ENCODE data around the gene MTTP.
"Not testable (repeated sequence)": the region's sequence is repeated elsewhere in the genome, so short reads cannot be mapped to it uniquely, and the experiment has no call there.

Gene MTTP

DNA sequence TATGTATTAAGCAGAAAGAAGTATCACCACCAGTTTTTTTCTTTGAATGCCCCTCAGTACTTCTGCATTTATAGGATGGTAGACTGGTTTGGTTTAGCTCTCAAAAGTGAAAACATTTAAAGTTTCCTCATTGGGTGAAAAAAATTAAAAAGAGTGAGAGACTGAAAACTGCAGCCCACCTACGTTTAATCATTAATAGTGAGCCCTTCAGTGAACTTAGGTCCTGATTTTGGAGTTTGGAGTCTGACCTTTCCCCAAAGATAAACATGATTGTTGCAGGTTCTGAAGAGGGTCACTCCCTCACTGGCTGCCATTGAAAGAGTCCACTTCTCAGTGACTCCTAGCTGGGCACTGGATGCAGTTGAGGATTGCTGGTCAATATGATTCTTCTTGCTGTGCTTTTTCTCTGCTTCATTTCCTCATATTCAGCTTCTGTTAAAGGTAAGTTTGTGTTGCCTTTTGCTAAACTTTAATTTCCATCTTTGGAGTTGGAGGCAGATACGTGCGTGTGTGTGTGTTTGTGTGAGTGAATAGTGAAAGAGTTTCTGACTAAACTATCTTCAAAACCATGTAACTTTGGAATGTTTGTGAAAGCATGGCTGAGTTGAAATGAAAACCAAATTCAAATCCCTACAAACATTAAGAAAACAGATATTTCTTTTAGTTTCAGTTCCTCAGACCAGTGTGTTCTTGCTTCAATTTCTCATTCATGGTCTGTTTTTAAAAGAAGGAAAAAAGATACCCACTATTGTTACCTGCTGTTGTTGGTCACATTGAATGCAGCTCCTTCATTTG lies at the start of gene MTTP:
MTTP (plus strand) TSS at position 295 of the 795 bp plus-strand sequence; CDS start at position 381, 86 bp downstream.
- Histone ChIP-seq H3K4me3 (ENCODE audit: low read length) (peak within 1 kb of the TSS; percentile 54), H3K4me1 (ENCODE audit: insufficient read depth, low read length) (peaks cover 17% of the 10 kb centered on the region), H3K9me3 (ENCODE audit: low read length) (no peaks in the 10 kb centered on the region), H3K36me3 (ENCODE audit: insufficient read depth, low read length) (no peaks in the 10 kb centered on the region), H3K27me3 (ENCODE audit: insufficient read depth, low read length) (no peaks in the 10 kb centered on the region), H2AFZ (ENCODE audit: low read depth, low read length) (peak within 1 kb of the TSS; percentile 49)

DNA sequence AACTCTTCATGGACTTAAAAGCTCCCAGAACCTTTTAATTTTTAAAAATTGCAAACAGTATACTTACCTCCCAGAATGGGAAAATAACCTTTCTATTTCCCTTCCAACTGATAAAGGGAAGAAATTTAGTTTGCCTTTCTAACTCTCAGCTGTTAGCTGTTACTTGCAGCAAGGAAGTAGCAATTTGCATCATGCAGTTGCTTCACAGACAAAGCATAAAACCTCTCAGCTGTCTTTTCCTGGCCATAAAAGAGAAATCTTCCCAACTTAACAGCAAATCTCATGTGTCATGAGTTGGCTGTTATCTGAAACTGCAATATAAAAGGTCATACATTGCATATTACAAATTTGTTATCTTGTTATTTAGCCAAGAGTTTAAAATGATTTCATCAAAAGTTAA lies 45.4 kb upstream of the MTTP start:
- Histone ChIP-seq H2AFZ (ENCODE audit: low read depth, low read length) (no peak overlapping the region), H3K36me3 (ENCODE audit: insufficient read depth, low read length) (no peaks in the 10 kb centered on the region), H3K4me3 (ENCODE audit: low read length) (no peak overlapping the region), H3K4me1 (ENCODE audit: insufficient read depth, low read length) (no peaks in the 10 kb centered on the region), H3K27me3 (ENCODE audit: insufficient read depth, low read length) (no peaks in the 10 kb centered on the region), H3K9me3 (ENCODE audit: low read length) (no peaks in the 10 kb centered on the region)

DNA sequence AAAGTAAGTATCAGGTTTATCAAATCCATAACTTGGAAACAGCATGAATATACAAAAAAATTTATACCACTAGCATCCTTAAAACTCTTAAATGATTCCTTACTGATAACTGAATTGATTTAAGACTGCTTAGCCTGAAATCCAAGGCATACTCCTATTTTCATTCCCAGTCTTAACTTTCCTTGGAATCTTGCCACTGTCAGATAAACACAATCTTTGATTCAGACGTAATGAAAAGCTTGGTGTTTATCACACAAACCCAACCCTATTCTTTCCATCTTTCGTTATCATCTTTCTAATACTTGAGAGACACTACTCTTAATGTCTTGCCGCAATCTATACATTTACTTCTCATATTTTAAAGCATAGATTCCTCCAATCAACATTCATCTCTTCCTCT lies 44.7 kb upstream of the MTTP start:
- Histone ChIP-seq H3K4me3 (ENCODE audit: low read length) (no peak overlapping the region), H3K27me3 (ENCODE audit: insufficient read depth, low read length) (no peaks in the 10 kb centered on the region), H3K36me3 (ENCODE audit: insufficient read depth, low read length) (no peaks in the 10 kb centered on the region), H3K9me3 (ENCODE audit: low read length) (no peaks in the 10 kb centered on the region), H3K4me1 (ENCODE audit: insufficient read depth, low read length) (no peaks in the 10 kb centered on the region), H2AFZ (ENCODE audit: low read depth, low read length) (no peak overlapping the region)

DNA sequence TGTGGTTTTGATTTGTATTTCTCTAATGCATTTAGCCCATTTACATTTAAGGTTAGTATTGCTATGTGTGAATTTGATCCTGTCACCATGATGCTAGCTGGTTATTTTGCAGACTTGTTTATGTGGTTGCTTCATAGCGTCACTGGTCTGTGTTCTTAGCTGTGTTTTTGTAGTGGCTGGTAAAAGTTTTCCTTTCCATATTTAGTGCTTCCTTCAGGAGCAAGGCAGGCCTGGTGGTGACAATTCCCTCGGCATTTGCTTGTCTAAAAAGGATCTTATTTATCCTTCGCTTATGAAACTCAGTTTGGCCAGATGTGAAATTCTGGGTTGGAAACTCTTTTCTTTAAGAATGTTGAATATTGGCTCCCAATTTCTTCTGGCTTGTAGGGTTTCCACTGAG lies 39.9 kb upstream of the MTTP start:
- H3K27me3 ChIP-seq (ENCODE audit: insufficient read depth, low read length); H3K4me3 ChIP-seq (ENCODE audit: low read length); H3K36me3 ChIP-seq (ENCODE audit: insufficient read depth, low read length); H3K9me3 ChIP-seq (ENCODE audit: low read length); H3K4me1 ChIP-seq (ENCODE audit: insufficient read depth, low read length); H2AFZ ChIP-seq (ENCODE audit: low read depth, low read length): not testable (repeated sequence)

DNA sequence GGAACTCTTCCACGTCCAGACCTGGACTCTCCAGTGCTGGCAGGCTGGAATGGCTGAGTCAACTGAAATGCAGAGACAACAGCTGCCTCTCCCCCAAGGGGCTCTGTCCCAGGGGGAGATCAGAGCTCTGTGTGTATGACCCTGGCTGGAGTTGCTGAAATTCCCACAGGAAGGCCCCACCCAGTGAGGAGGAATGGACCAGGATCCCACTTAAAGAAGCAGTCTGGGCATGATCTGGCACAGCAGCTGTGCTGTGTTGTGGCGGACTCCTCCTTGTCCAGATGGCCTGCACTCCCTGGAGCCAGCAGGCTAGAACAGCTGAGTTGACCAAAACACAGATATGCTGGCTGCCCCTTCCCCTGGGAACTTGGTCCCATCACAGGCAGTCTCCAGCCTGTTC lies 38.4 kb upstream of the MTTP start:
- Histone ChIP-seq H3K4me1 (ENCODE audit: insufficient read depth, low read length) (no peaks in the 10 kb centered on the region), H3K9me3 (ENCODE audit: low read length) (no peaks in the 10 kb centered on the region), H3K4me3 (ENCODE audit: low read length) (no peak overlapping the region), H3K36me3 (ENCODE audit: insufficient read depth, low read length) (no peaks in the 10 kb centered on the region), H2AFZ (ENCODE audit: low read depth, low read length) (no peak overlapping the region), H3K27me3 (ENCODE audit: insufficient read depth, low read length) (no peaks in the 10 kb centered on the region)

DNA sequence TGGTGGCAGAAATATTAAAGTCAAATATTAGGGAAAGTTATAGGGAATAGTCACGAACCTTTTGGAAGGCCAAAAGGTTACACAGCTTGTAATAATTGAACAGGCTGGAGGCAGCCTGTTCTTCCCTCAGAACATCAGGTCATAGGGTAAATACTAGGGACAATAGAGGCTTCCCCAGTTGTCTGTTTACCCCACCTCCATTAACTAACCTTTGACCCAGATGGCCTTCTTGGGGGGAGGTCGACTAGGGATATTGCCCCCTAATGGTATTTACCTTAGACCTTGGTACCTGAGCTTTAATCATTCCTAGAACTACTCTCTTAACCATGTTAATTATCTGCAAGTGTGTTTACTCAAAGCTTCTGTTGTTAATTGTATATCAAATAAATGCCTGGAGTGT lies 37.8 kb upstream of the MTTP start:
- Histone ChIP-seq H2AFZ (ENCODE audit: low read depth, low read length) (no peak overlapping the region), H3K4me3 (ENCODE audit: low read length) (no peak overlapping the region), H3K27me3 (ENCODE audit: insufficient read depth, low read length) (no peaks in the 10 kb centered on the region)

DNA sequence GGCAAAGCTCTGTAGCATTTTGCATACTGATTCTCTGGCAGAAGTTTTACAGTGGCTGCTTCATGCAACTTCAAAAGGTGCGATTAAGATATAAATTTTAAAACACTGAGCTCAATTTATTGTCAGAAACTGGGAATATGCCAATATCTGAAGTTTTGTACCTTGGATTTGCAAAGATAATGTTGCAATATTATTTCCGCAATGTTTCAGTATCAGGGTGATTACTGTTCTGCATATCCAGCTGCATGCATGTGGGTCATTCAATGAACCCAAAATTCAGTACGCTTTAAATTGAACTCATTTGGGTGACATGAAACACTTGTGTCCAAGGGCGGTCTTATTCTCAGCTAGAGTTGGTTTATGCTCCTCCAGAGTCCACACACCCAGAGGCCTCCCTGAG lies 37.0 kb upstream of the MTTP start:
- Histone ChIP-seq H3K4me1 (ENCODE audit: insufficient read depth, low read length) (no peaks in the 10 kb centered on the region), H3K27me3 (ENCODE audit: insufficient read depth, low read length) (no peaks in the 10 kb centered on the region), H3K9me3 (ENCODE audit: low read length) (no peaks in the 10 kb centered on the region)

More for the DNA sequence above, 37.8 kb upstream of the MTTP start:
- Histone ChIP-seq H3K9me3 (ENCODE audit: low read length) (no peaks in the 10 kb centered on the region), H3K4me1 (ENCODE audit: insufficient read depth, low read length) (no peaks in the 10 kb centered on the region), H3K36me3 (ENCODE audit: insufficient read depth, low read length) (no peaks in the 10 kb centered on the region)

DNA sequence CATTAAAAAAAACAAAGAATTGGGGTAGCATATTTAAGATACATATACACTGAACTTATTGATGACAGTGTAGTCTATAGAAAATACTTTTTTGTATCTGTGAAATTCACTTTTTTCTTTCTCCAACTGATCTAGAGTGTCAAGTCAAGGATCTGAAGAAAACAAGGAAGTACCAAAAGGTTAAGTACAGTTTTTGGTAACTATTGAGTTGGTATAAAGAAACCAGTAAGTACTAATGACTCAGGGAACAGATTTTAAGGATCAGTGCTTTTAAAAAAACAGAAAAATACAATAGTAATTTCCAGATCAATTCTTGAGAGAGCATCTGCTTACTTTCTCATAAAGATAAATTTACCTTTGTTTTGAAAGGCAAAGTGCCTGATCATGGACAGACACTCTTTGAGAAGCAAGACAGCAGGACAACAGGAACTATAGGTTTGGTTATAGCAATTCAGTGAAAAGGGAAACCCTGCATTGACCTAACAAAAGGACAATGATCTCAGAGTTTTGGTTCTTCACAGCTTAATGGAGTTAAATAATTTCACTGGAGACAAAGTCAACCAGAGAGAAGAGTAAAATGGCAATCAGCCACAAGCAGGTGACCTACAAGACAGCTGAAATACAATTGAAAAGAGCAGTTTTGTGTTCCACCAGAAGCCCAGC lies 34.2 kb upstream of the MTTP start:
- Histone ChIP-seq H3K36me3 (ENCODE audit: insufficient read depth, low read length) (no peaks in the 10 kb centered on the region), H3K4me1 (ENCODE audit: insufficient read depth, low read length) (no peaks in the 10 kb centered on the region), H3K9me3 (ENCODE audit: low read length) (peaks cover 2% of the 10 kb centered on the region), H3K4me3 (ENCODE audit: low read length) (no peak overlapping the region), H2AFZ (ENCODE audit: low read depth, low read length) (no peak overlapping the region), H3K27me3 (ENCODE audit: insufficient read depth, low read length) (no peaks in the 10 kb centered on the region)

More for the DNA sequence above, 37.0 kb upstream of the MTTP start:
- Histone ChIP-seq H2AFZ (ENCODE audit: low read depth, low read length) (no peak overlapping the region), H3K36me3 (ENCODE audit: insufficient read depth, low read length) (no peaks in the 10 kb centered on the region), H3K4me3 (ENCODE audit: low read length) (no peak overlapping the region)

DNA sequence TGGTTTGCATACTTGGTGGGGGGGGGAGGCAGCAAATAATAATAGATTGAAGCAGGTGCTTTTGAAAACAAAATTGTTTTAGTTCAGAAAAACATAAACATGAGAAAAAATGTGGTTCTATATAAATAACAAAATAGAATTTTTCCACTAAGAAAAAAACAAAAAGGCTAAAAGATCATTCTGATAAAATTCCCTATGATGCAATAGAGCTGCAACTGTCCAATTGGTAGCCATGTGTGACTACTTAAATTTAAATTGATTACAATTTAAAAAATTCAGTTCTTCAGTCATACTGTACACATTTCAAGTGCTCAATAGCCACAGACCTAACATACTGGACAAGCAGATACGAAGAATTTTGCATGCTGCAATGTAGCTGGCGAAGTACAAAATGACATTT lies 21.8 kb upstream of the MTTP start:
- Histone ChIP-seq H3K4me1 (ENCODE audit: insufficient read depth, low read length) (no peaks in the 10 kb centered on the region), H3K27me3 (ENCODE audit: insufficient read depth, low read length) (no peaks in the 10 kb centered on the region), H2AFZ (ENCODE audit: low read depth, low read length) (no peak overlapping the region), H3K9me3 (ENCODE audit: low read length) (no peaks in the 10 kb centered on the region), H3K4me3 (ENCODE audit: low read length) (no peak overlapping the region), H3K36me3 (ENCODE audit: insufficient read depth, low read length) (no peaks in the 10 kb centered on the region)

DNA sequence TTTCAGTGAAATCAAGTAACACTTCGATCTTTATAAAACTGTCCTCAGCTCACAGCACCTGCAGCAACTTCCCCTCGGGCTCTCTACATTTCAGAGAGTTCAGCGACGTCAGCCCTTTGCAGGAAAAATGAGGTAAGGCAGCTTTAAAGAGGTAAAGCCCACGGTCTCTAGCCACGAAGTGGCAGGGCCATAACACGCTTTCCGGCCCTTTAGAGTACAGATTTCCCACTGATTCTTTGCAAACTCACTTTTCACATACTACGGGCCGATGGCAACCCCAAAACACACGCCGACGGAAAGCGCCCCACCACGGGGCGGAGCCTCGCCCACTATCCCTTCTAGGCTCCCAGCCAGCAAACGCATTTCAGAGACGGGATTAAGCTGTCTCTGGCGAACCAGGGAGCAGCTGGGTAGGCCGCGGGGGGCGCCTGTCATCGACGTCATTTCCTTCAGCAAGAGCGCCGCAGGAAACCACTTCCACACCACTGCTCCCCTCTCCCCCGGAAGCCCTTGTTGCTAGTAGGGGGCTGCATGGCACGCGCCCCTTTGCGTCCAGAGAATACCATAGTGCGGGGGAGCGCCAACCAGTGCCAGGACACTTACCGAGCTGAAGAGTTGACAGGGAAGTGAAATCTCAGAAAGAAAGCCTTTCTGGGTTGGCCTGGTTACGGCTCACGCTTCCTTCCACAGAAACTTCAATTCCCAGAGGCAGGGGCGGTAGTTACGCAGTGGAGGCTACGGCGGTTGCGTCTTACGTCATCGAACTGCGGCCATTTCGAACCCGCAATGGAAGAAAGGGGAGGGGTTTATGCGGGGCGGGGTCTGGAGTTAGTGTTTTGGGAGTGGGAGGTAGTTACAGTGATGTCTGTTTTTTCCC lies 11.1 kb upstream of the MTTP start, which contains the start of gene TRMT10A:
TRMT10A (minus strand) TSS at position 730 of the 877 bp plus-strand sequence. CDS start 4,701 bp downstream, outside the sequence.
- H3K27me3 ChIP-seq (ENCODE audit: insufficient read depth, low read length) = no peaks in the 10 kb centered on the region
- peaks cover 3% of the 10 kb centered on the region for H3K4me1 ChIP-seq (ENCODE audit: insufficient read depth, low read length)
- no peaks in the 10 kb centered on the region for H3K36me3 ChIP-seq (ENCODE audit: insufficient read depth, low read length)
- H3K9me3 ChIP-seq (ENCODE audit: low read length) = no peaks in the 10 kb centered on the region
- peak within 1 kb of the TSS; percentile 63 for H3K4me3 ChIP-seq (ENCODE audit: low read length)
- H2AFZ ChIP-seq (ENCODE audit: low read depth, low read length) = peak within 1 kb of the TSS; percentile 71

DNA sequence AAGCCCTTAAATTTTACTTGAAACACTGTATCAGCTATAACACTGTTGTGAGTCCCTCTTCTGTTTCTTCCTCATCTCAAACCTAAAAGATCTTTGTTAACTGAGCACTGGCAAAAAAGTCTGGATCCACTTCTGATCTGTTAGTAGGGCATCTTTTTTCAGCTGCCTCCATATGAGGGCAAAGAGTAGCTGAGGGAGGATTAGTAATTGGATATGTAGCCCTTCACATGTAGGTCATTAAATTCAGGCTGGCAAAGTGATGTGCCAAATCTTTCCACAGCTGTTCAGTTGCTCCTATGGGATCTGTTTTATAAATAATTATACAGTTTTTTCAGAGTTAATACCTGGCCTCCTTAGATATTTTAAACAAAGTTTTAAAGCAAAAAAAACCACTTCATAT lies 9.7 kb upstream of the MTTP start:
- H3K4me3 ChIP-seq (ENCODE audit: low read length) = no peak overlapping the region
- H3K4me1 ChIP-seq (ENCODE audit: insufficient read depth, low read length) = peaks cover 3% of the 10 kb centered on the region
- H3K27me3 ChIP-seq (ENCODE audit: insufficient read depth, low read length) = no peaks in the 10 kb centered on the region
- H3K36me3 ChIP-seq (ENCODE audit: insufficient read depth, low read length) = no peaks in the 10 kb centered on the region
- peak overlapping the region; percentile 32 for H2AFZ ChIP-seq (ENCODE audit: low read depth, low read length)
- no peaks in the 10 kb centered on the region for H3K9me3 ChIP-seq (ENCODE audit: low read length)

DNA sequence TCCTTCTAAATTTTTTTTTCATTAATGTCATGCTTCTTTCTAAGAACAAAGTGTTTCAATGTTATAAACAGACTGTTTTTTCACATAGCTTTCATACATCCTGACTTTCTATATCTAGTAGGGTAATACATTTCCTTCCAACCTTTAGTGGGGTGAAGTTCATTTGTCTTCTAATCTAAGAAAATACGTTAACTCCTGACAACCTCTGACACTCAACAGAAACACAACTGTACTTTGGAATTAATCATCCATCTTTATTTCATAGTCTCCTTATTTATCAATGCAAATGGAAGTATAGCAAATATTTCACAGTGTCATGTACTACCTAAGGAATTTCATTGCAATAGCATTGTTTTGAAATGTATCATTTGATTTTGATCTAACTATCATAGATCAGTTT lies 2.7 kb upstream of the MTTP start:
- peaks cover 17% of the 10 kb centered on the region for H3K4me1 ChIP-seq (ENCODE audit: insufficient read depth, low read length)
- H3K9me3 ChIP-seq (ENCODE audit: low read length) = no peaks in the 10 kb centered on the region
- no peaks in the 10 kb centered on the region for H3K36me3 ChIP-seq (ENCODE audit: insufficient read depth, low read length)
- no peak overlapping the region for H3K4me3 ChIP-seq (ENCODE audit: low read length)
- no peak overlapping the region for H2AFZ ChIP-seq (ENCODE audit: low read depth, low read length)
- H3K27me3 ChIP-seq (ENCODE audit: insufficient read depth, low read length) = no peaks in the 10 kb centered on the region
